Thoracic aorta (tissue), 2 donors: ENCODE results near the gene ZFAND3. TPM values are rescaled to one million over a fixed set of nuclear protein-coding genes. Genes with fewer than 3 reads are reported as not detected.

Source experiments
- ATAC-seq: fragments of 150-250 bp; one replicate; pipeline ENCODE4 v1.8.0; 2017; ENCODE audit warnings: low read depth; ENCODE audit not compliant: insufficient number of reproducible peaks, low FRiP score
- DNase-seq: peaks from one replicate; pipeline ENCODE4 v3.0.0-alpha.2; 2020; ENCODE audit warnings: low spot score
- H3K27ac ChIP-seq, 2 donors: fragments of 200-600 bp; sonication (generic); 1 replicate in 1 of 2; 2 replicates in 1 of 2; pipeline ENCODE4 v1.5.1; 2016; ENCODE audit warnings: mild to moderate bottlenecking in 2 of 2, moderate library complexity in 2 of 2
- H3K27me3 ChIP-seq: fragments of 200-600 bp; sonication (generic); replicated peaks from 2 replicates; pipeline ENCODE4 v1.6.0; 2016; ENCODE audit warnings: mild to moderate bottlenecking; ENCODE audit not compliant: insufficient read depth
- H3K36me3 ChIP-seq: fragments of 200-600 bp; sonication (generic); one replicate; pipeline ENCODE4 v1.5.1; 2016
- H3K4me1 ChIP-seq, 2 donors: fragments of 200-600 bp; sonication (generic); 1 replicate in 1 of 2; 2 replicates in 1 of 2; pipeline versions ENCODE4 v1.5.1 to v1.6.0; 2016; ENCODE audit warnings: low read depth in 2 of 2, mild to moderate bottlenecking in 1 of 2; ENCODE audit not compliant: control insufficient read depth in 1 of 2
- H3K4me3 ChIP-seq: fragments of 200-600 bp; sonication (generic); 2 replicates; pipeline ENCODE4 v1.5.1; 2016; ENCODE audit warnings: mild to moderate bottlenecking
- H3K9me3 ChIP-seq: fragments of 200-600 bp; sonication (generic); 2 replicates; pipeline ENCODE4 v1.5.1; 2016
- CTCF ChIP-seq: fragments of 200-600 bp; sonication (generic); IDR thresholded peaks from one replicate; pipeline ENCODE4 v1.5.1; 2019; ENCODE audit warnings: antibody characterized with exemption
- total RNA-seq, 2 donors: library from RNA; depleted of rRNA; stranded (reverse); fragments of >200 nt; gene quantifications; one replicate each; pipeline versions ENCODE4 v1.1.0 to v1.2.3, GENCODE V29; 2016

The ZFAND3 gene
- total RNA-seq, 2 donors from 2014 or later: 45.4 to 56.2 TPM

DNA sequence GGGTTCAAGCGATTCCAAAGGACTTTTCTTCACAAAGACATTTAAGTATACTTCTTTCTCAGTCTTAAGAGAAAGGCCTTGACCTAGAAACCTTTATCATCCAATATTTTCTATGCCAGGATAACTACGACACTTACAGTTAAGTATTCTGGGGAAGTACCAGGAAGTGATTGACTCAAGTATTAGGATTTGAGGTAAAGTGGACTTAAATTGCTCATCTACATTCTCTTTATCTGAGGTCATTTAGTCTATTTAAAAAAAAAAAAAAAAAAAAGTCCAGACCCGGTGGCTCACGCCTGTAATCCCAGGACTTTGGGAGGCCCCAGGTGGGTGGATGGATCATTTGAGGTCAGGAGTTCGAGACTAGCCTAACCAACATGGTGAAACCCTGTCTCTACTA, 114.7 kb downstream of the ZFAND3 start:
- H3K9me3 ChIP-seq: no peaks in the 10 kb centered on the region
- no peak overlapping the region for H3K4me3 ChIP-seq
- ATAC-seq (no peak), DNase-seq (no peak)
- TF ChIP-seq CTCF: no peak
- no peaks in the 10 kb centered on the region for H3K36me3 ChIP-seq
- peaks cover 0 to 6% of the 10 kb centered on the region in 2 donors for H3K4me1 ChIP-seq
- H3K27me3 ChIP-seq: no peaks in the 10 kb centered on the region
- no peak overlapping the region for H3K27ac ChIP-seq

GRCh38 chr6:37936150-37936549, 116.6 kb downstream of the ZFAND3 start:
- H3K27me3 ChIP-seq: no peaks in the 10 kb centered on the region
- TF ChIP-seq CTCF: no peak
- H3K27ac ChIP-seq: no peak overlapping the region
- H3K36me3 ChIP-seq: no peaks in the 10 kb centered on the region
- H3K9me3 ChIP-seq: no peaks in the 10 kb centered on the region
- no peak for ATAC-seq
- H3K4me1 ChIP-seq: peaks cover 0 to 17% of the 10 kb centered on the region in 2 donors
- DNase-seq: no peak
- no peak overlapping the region for H3K4me3 ChIP-seq

DNA sequence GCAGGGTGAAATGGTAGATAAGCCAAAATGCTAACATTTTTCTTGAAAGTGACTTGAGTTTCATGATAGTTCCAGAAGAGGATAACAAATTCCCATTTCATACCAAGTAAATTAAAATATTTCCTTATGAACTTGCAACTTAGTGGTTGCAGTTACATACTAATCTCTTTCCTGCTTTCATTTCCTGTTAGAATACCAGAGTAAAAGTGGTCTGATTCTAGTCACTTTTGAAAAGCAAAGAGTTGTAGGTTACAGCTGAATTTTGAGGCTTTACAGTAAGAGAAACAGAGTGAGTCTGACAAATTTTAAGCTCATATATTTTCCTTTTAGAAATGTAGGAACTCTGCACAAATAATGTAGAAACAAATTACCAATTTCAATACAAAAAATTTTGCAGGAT, 117.4 kb downstream of the ZFAND3 start:
- Histone ChIP-seq H3K27ac (no peak overlapping the region), H3K36me3 (no peaks in the 10 kb centered on the region), H3K9me3 (no peaks in the 10 kb centered on the region), H3K4me3 (no peak overlapping the region), H3K4me1 (peaks cover 0 to 19% of the 10 kb centered on the region in 2 donors), H3K27me3 (no peaks in the 10 kb centered on the region)
- no peak for ATAC-seq
- no peak for TF ChIP-seq CTCF
- no peak for DNase-seq

GRCh38 chr6:37938909-37939308, 119.4 kb downstream of the ZFAND3 start:
- H3K27ac ChIP-seq: no peak overlapping the region
- H3K4me1 ChIP-seq: peaks cover 0 to 13% of the 10 kb centered on the region in 2 donors

DNA sequence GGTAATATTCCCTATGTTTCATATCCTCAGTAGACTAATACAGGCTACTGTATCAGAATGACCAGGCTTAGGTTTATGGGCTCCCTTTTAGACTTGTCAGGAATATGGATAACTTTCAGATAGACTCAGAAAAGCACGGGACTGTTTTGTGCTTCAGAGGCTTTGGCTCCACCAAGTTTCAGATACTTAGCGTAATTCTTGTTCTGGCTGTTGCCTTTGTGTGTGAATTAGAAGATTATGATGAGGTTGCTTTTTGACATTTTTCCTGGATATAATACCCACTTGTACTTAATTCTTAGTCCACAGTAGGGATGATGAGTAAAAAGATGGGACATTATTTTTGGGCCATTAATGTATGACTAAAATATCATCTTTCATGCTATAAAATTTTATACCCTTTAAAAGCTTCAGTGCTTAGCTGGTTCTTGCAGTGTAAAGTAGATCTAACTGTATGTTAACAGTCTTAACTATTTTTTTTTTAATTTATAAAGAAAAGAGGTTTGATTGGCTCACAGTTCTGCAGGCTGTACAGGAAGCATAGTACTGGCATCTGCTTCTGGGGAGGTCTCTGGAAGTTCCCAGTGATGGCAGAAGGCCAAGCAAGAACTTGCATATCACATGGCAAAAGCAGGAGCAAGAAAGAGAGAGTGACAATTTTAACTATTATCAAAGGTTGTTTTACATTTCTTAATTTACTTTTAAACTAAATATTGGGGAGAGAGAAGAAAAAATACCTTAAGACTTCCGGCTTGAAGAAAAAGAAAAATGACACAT, 120.7 kb downstream of the ZFAND3 start:
- Histone ChIP-seq H3K4me3 (no peak overlapping the region), H3K27ac (no peak overlapping the region), H3K4me1 (peaks cover 0 to 13% of the 10 kb centered on the region in 2 donors), H3K36me3 (no peaks in the 10 kb centered on the region), H3K27me3 (no peaks in the 10 kb centered on the region), H3K9me3 (no peaks in the 10 kb centered on the region)
- no peak for ATAC-seq
- DNase-seq: no peak
- no peak for TF ChIP-seq CTCF

More at GRCh38 chr6:37938909-37939308, 119.4 kb downstream of the ZFAND3 start:
- Histone ChIP-seq H3K9me3 (no peaks in the 10 kb centered on the region), H3K36me3 (no peaks in the 10 kb centered on the region), H3K27me3 (no peaks in the 10 kb centered on the region), H3K4me3 (no peak overlapping the region)
- ATAC-seq (no peak), DNase-seq (no peak)
- TF ChIP-seq CTCF: no peak
